Ishikawa (cell line): ENCODE measurements around the gene ASB13.

Source experiments
- CEBPB ChIP-seq: IDR thresholded peaks from 2 replicates; pipeline ENCODE4 v1.6.1; 2012
- CREB1 ChIP-seq: IDR thresholded peaks from 2 replicates; pipeline ENCODE4 v1.6.1; 2012; ENCODE audit warnings: low read depth
- EGR1 ChIP-seq: IDR thresholded peaks from 2 replicates; pipeline ENCODE4 v1.6.1; 2012
- EP300 ChIP-seq: IDR thresholded peaks from 2 replicates; pipeline ENCODE4 v1.6.1; 2012; ENCODE audit warnings: borderline replicate concordance
- FOXM1 ChIP-seq: IDR thresholded peaks from 2 replicates; pipeline ENCODE4 v1.6.1; 2012; ENCODE audit warnings: low read depth, borderline replicate concordance
- NFIC ChIP-seq: IDR thresholded peaks from 2 replicates; pipeline ENCODE4 v1.6.1; 2012
- RAD21 ChIP-seq: IDR thresholded peaks from 2 replicates; pipeline ENCODE4 v1.6.1; 2012; ENCODE audit warnings: low read depth
- REST ChIP-seq: IDR thresholded peaks from 2 replicates; pipeline ENCODE4 v1.6.1; 2012; ENCODE audit warnings: low read depth, mild to moderate bottlenecking
- TAF1 ChIP-seq: IDR thresholded peaks from 2 replicates; pipeline ENCODE4 v1.6.1; 2012; ENCODE audit warnings: low read depth, mild to moderate bottlenecking
- TCF12 ChIP-seq: IDR thresholded peaks from 2 replicates; pipeline ENCODE4 v1.6.1; 2012; ENCODE audit warnings: low read depth
- TEAD4 ChIP-seq: IDR thresholded peaks from 2 replicates; pipeline ENCODE4 v1.6.1; 2012
- USF1 ChIP-seq: IDR thresholded peaks from 2 replicates; pipeline ENCODE4 v1.6.1; 2012
- YY1 ChIP-seq: IDR thresholded peaks from 2 replicates; pipeline ENCODE4 v1.6.1; 2012; ENCODE audit warnings: low read depth
- ZBTB7A ChIP-seq: IDR thresholded peaks from 2 replicates; pipeline ENCODE4 v1.6.1; 2012; ENCODE audit warnings: low read depth
- TF ChIP-seq, protein P1 (sequence below): IDR thresholded peaks from 2 replicates; pipeline ENCODE4 v1.6.1; 2012

ASB13 gene

GRCh38 chr10:5666008-5666840 is at the start of gene ASB13:
ASB13 (minus strand) TSS chr10:5666595; CDS start chr10:5666551, 44 bp downstream.
- TF ChIP-seq TEAD4 (no peak), EP300 (no peak), TCF12 (no peak), ZBTB7A (0 out of 2 replicates have a peak, but pooled peaks have one; percentile 47), USF1 (no peak), TAF1 (no peak), CEBPB (peak; percentile 81), CREB1 (no peak), REST (peak; percentile 56), FOXM1 (no peak), NFIC (peak; percentile 72), RAD21 (no peak), YY1 (no peak), EGR1 (peak; percentile 34; the same call in 1 of the 2 replicates)
- TF ChIP-seq, protein P1, sequence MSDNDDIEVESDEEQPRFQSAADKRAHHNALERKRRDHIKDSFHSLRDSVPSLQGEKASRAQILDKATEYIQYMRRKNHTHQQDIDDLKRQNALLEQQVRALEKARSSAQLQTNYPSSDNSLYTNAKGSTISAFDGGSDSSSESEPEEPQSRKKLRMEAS, result no peak; the same call in 1 of the 2 replicates

DNA sequence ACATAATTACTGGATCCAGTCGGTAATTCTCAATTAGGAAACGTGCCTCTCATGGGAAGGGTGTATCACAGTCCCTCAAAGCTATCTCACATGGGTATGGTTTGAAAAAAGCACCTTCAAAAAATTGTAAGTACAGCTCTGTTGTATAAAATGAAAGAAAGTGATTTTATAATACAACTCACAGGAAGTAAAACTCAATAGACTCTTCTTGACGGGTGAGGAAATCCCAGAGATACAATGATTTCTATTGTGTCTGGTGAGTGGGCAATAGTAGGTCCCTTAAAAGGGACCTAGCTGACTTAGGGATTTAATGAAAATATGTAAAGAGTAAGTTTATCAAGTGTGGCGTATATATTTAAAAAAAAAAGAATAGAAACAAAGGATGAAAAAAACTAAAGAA is 45.2 kb upstream of the ASB13 start:
- no peak for TF ChIP-seq FOXM1
- no peak for TF ChIP-seq TCF12
- no peak for TF ChIP-seq CREB1
- TF ChIP-seq ZBTB7A, result no peak
- no peak for TF ChIP-seq YY1
- TF ChIP-seq, protein P1, result no peak
- TF ChIP-seq REST, result no peak
- TF ChIP-seq EGR1, result no peak
- TF ChIP-seq RAD21, result no peak
- TF ChIP-seq TAF1, result no peak
- TF ChIP-seq EP300, result no peak
- TF ChIP-seq NFIC, result no peak
- TF ChIP-seq USF1, result no peak
- no peak for TF ChIP-seq CEBPB
- TF ChIP-seq TEAD4, result no peak

- TF ChIP-seq EGR1 (no peak), CREB1 (no peak), REST (no peak), YY1 (no peak)
These were observed 44.5 kb upstream of the ASB13 start for GRCh38 chr10:5710859-5711258.

- TF ChIP-seq, protein P1, result no peak
- TF ChIP-seq CREB1 (no peak), REST (no peak), CEBPB (no peak), TAF1 (no peak), YY1 (no peak), FOXM1 (no peak), USF1 (no peak), EGR1 (no peak), NFIC (no peak), ZBTB7A (no peak), EP300 (no peak), RAD21 (no peak)
These were observed 43.5 kb upstream of the ASB13 start for GRCh38 chr10:5709865-5710264.
